C1 segment of cervical spinal cord (tissue), 14 donors: ENCODE measurements around the gene PTP4A2.

Experiments
- DNase-seq, 14 donors: peaks; one replicate each; lab custom pipeline; 2025; lab: John Stamatoyannopoulos, UW

PTP4A2 gene

GRCh38 chr1:31888291-31888690 is 49.9 kb downstream of the PTP4A2 start:
- DNase-seq, result no peak

GRCh38 chr1:31886866-31887265 is 51.3 kb downstream of the PTP4A2 start:
- no peak for DNase-seq

GRCh38 chr1:31885851-31886250 is 52.3 kb downstream of the PTP4A2 start:
- DNase-seq, result no peak

GRCh38 chr1:31883357-31883942 is 54.7 kb downstream of the PTP4A2 start:
- DNase-seq, result no peak

- DNase-seq, result no peak
Measured at GRCh38 chr1:31881688-31882000, 56.5 kb downstream of the PTP4A2 start.

GRCh38 chr1:31880957-31881687 is 57.0 kb downstream of the PTP4A2 start:
- DNase-seq, result no peak

GRCh38 chr1:31879981-31880608 is 58.1 kb downstream of the PTP4A2 start:
- no peak for DNase-seq

GRCh38 chr1:31878058-31878457 is 60.1 kb downstream of the PTP4A2 start:
- DNase-seq, result no peak

- DNase-seq, result no peak
Measured at GRCh38 chr1:31877544-31877943, 60.6 kb downstream of the PTP4A2 start.

GRCh38 chr1:31875636-31876236 is 62.4 kb downstream of the PTP4A2 start:
- DNase-seq, result no peak

GRCh38 chr1:31874942-31875341 is 63.2 kb downstream of the PTP4A2 start:
- no peak for DNase-seq

- no peak for DNase-seq
Measured at GRCh38 chr1:31872658-31873636, 65.2 kb downstream of the PTP4A2 start.

GRCh38 chr1:31871703-31872102 is 66.5 kb downstream of the PTP4A2 start:
- no peak for DNase-seq

- no peak for DNase-seq
Measured at GRCh38 chr1:31870086-31870736, 68.0 kb downstream of the PTP4A2 start.

GRCh38 chr1:31869449-31869848 is 68.7 kb downstream of the PTP4A2 start:
- no peak for DNase-seq

- DNase-seq, result no peak
Measured at GRCh38 chr1:31868862-31869261, 69.3 kb downstream of the PTP4A2 start.

GRCh38 chr1:31867546-31867945 is 70.6 kb downstream of the PTP4A2 start:
- DNase-seq, result no peak

- DNase-seq, result no peak
Measured at GRCh38 chr1:31866450-31867032, 71.6 kb downstream of the PTP4A2 start.

- DNase-seq, result no peak
Measured at GRCh38 chr1:31865728-31866449, 72.3 kb downstream of the PTP4A2 start.

- no peak for DNase-seq
Measured at GRCh38 chr1:31862071-31862470, 76.1 kb downstream of the PTP4A2 start.
